Stimulated activated CD4-positive, alpha-beta T cell treated with anti-CD3 and anti-CD28 coated beads, Interleukin-1b, Interleukin-23, amount 100 ng/mL, for 48 hours (primary cell): Measurements from ENCODE around the gene CTXN1.
"Not testable (repeated sequence)": the region's sequence is repeated elsewhere in the genome, so short reads cannot be mapped to it uniquely, and the experiment has no call there.

Experiments used
- DNase-seq: peaks from one replicate; pipeline ENCODE4 v3.0.0-alpha.2; 2020

The CTXN1 gene

GRCh38 chr19:7924651-7925170, 1.2 kb downstream of the CTXN1 start:
- DNase-seq, result no peak

- no peak for DNase-seq
These were observed 1.7 kb downstream of the CTXN1 start for GRCh38 chr19:7924241-7924640.

DNA sequence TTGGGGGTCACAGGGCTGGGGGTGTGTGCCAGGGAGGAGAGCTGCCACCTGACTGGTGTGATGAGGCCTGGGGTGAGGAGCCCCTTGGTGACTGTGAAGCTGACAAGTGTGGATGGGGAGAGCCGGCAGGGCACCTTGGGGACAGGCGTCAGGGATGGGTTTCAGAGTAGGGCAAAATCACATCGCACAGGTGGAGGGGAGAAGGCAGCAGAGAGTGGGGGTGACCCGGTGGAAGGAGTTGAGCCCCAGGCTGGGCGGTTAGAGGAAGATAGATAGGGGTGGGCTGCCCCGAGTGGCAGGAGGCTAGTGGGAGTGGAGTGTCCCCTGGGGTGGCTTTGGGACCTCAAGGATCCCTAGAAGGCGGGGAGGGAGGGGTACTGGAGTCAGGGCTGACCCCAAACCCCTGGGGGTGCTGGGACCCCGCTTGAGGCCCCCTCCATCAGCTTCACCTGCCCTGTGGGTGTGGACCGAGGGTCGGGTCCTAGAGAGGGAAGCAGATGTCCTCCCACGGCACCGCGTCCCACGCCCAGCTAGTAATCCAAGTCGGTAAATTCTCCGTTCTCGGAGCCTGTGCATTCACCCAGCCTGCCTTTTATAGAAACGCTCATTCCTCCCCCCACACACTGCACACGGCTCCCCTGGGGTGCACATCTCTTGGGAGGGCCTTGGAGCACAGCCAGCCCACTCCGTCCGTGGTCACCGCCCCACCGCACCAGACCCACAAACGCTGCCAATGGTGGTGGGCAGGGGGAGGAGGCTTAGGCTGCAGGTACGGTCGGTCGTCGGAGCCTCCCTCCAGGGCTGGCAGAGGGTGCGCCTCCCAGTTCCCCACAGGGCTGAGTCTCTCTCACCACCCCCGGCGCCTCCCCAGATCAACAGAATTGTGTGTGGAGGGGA, 2.4 kb downstream of the CTXN1 start:
- no peak for DNase-seq

GRCh38 chr19:7922836-7923195, 3.1 kb downstream of the CTXN1 start:
- no peak for DNase-seq

- no peak for DNase-seq
These were observed 3.7 kb downstream of the CTXN1 start for GRCh38 chr19:7921967-7922835.

DNA sequence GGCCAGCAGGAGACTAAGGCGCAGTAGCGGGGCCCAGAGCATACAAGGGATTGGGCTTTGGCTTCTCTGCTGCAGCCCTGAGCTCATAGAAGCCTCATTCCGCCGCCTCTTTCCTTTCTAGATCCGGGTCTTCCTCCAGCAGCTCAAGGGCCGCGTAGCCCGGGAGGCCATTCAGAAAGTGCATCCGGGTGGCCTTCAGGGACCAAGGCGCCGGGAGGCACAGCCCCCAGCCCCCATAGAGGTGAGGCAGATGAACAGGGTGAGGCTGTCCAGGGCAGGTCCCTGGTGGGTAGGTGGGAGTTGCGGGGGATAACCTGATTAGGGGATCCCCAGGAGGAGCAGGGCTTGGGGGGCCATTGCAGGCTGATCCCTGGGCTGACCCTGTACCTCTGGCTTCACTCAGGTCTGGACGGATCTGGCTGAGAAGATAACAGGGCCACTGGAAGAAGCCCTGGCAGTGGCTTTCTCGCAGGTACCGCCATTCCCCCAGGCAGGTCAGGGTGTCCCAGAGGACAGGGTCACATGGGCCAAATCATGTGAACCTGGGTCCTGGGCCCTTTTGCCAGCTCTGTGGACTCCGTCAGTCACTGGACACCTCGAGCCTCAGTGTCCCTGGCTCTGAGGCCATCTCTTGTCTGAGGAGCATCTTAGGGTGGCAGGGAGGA, 4.5 kb downstream of the CTXN1 start:
- DNase-seq, result no peak

GRCh38 chr19:7920519-7921301, 5.2 kb downstream of the CTXN1 start:
- DNase-seq, result peak; percentile 99

DNA sequence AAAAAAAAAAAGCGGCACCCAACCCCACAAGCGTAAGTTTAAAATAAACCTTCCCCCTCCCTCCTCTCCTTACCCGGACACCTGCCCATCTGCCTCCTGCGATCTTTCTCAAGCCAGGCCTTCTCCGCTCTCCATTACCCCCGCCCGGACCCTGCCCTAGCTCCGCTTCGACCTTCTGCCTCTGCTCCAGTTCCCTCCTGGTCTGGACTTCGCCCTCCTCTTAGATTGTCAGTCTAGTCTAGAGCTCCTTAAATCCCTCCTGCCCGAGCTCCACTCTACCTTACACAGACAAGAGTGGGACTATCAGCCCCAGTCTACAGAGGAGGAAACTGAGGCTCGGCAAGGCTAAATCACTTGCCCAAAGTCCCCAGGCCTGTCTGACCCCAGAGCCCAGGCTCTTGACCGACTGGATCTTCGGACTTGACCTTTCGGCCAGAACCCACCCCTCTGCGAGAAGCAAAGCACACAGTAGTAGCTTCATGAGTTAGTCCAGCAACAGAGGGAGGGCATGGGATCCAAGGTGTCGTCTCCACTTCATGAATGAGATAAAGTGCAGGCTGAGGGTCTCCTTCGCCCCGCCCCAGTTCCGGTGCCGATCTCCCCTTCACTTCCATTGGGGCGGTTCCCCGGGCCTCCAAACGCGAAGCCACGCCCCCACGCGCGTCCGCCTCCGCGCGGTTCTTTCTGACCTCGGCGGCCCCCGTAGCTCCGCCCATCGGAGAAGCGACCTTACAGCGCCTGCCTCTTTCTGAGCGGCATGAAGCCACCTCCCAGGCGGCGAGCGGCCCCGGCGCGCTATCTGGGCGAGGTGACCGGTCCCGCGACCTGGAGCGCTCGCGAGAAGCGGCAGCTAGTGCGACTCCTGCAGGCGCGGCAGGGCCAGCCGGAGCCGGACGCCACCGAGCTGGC, 6.1 kb downstream of the CTXN1 start, which contains the start of gene SNAPC2:
Gene SNAPC2 (plus strand): TSS at position 729 of the 909 bp plus-strand sequence. CDS start 29 bp downstream, at position 758.
- peak; percentile 96 for DNase-seq

- DNase-seq, result no peak
These were observed 7.1 kb downstream of the CTXN1 start for GRCh38 chr19:7918615-7919421.

GRCh38 chr19:7918062-7918614, 7.8 kb downstream of the CTXN1 start:
- not testable (repeated sequence) for DNase-seq

DNA sequence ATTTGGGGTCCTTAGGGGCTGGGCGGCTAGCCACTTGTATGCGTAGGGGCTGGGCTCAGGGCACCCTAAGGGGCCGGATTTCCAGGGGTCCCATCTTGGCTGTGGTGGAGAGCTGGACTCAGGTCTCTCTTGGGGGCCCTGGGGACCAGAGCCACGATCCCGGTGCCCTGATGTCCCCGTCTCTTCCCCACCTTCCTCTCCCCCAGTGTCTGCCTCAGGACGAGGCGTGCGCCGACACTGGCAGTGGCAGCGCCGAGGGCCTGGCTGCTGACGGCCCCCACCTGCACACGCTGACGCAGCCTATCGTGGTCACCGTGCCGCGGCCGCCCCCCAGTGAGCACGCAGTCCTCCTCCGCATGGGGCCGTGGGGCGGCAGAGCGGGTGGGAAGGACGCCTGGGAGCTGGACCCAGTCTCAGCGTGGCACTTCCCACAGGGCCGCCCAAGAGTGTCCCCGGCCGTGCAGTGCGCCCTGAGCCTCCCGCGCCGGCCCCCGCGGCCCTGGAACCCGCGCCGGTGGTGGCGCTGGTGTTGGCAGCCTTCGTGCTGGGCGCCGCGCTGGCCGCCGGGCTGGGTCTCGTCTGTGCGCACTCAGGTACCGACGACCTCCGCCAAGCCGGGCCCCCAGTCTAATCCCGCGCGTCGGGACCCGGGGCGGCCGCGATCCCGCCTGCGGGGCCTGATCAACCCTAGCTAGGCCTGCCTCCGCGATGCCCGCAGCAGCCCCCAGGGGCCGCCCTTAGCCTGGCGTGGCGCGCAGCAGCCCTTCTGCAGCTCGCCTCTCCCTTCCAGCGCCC, 8.5 kb downstream of the CTXN1 start:
- DNase-seq, result peak; percentile 59

DNA sequence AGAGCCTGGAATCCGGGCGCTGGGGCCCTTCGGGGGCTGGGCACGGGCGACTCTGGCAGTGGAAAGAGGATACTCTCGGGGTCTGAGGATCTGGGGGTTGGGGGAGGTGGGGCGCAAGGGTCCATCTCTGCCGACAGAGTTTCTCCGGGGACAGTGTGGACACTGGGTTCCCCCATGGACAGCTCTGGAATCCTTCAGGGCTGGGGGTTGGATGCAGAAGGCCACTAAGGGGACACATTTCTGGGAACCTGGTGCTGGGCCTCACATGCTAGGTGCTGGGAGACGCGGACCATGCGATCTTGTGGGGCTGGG, 9.0 kb downstream of the CTXN1 start:
- no peak for DNase-seq

GRCh38 chr19:7916103-7916954, 9.6 kb downstream of the CTXN1 start:
- DNase-seq, result peak; percentile 72

DNA sequence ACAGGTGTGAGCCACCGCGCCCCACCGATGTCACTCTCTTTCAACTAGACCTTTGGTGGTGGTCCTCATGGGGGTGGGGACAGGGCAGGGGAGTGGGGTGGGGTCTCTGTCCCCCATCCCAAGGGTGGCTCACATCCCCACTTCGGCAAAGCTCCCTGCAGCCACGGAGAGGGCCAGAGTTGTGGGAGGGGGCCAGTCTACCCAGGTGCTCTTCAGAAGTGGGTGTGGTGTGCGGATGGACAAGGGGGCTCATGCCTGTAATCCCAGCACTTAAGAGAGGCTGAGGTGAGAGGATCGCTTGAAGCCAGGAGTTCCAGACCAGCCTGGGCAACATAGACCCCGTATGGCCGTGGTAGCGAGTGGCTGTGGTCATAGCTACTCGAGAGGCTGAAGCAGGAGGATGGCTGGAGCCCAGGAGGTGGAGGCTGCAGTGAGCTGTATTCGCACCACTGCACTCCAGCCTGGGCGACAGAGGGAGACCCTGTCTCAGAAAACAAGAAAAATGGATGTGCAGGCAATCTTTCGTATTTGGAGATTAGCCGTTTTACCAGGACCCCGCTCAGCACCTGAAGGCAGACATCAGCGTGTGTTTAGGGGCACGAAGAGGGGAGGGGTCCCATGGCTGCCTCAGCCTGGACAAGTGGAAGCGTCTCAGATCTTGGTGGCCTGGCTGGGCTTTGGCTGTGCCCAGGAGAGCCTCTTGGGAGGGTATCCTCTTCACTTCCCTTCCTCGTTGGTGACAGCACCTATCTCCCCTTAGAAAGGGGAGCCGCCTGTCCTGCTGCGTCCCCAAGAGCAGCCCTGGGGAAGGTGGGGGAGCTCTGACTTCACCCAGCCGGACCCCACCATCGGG, 10.5 kb downstream of the CTXN1 start:
- no peak for DNase-seq

DNA sequence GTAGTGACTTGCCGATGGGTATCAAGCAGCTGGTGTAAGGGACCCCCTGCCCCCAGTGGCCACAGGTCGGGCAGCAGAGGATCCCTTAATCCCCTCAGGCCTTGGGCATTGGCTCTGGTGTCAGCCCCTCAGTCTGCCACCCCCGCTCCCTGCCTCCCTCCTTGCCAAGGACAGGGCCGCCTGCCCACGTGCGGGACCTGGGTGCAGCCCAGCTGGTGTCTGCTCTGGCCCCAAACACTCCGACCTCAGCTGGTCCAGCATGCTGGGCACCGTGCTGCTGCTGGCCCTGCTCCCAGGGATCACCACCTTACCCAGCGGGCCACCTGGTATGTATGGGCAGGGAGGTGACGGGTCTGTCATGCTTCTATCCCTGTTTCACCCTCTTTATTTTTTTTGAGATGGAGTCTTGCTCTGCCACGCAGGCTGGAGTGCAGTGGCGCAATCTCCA, 11.3 kb downstream of the CTXN1 start, which contains the start of gene TGFBR3L:
Gene TGFBR3L (plus strand): TSS at position 233 of the 448 bp plus-strand sequence.
- no peak for DNase-seq

DNA sequence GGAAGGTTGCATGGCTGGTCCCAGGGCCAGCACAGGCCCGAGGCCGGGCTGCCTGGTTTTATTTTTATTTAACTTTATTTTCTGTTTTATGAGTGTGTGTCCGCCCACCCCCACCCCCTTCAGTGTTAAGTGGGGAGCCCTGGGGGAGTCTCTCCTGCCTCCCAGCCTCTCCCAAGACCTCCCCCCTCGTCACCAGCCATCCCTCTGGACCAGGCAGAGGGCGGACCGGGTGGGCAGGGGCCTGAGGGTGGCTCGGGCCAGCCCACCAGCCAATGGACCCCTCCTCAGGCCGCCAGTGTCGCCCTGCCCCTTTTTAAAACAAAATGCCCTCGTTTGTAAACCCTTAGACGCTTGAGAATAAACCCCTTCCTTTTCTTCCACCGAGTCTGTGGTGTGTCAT, 11.8 kb downstream of the CTXN1 start:
- no peak for DNase-seq

- DNase-seq, result no peak
These were observed 12.3 kb downstream of the CTXN1 start for GRCh38 chr19:7913652-7914051.
